ENCODE data around the gene ERFL.

The ERFL gene

DNA sequence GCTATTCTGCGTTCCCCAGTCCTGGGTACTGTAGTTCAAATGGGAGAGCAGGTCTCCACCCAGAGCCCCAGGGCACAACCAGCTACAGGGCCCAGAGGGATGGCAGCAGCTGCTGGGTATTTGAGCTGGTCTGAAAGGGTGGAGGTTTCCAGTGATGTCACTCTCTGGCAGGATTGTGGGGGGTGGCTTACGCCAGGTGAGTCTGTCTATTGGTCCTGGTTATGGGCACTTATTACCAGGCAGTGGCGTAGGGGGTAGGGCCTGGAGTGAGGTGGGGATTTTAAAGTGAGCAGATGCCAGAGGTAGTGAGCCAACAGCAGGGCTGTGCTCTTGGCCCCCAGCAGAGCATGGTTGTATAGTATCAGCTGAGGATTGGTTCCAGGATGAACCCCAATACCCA, 62.0 kb downstream of the ERFL start:
- Histone ChIP-seq H3K27me3 (ENCODE audit: insufficient read depth, low read length) (no peaks in the 10 kb centered on the region), H4K20me1 (ENCODE audit: insufficient read depth, low read length) (no peaks in the 10 kb centered on the region), H3K79me2 (ENCODE audit: insufficient read depth, low read length) (peaks cover 39% of the 10 kb centered on the region), H3K4me1 (ENCODE audit: insufficient read depth, low read length, severe bottlenecking) (peaks cover 89% of the 10 kb centered on the region), H3K4me3 (ENCODE audit: low read depth, low read length, poor library complexity, severe bottlenecking) (peak overlapping the region; percentile 42), H3K27ac (ENCODE audit: low read depth, low read length, poor library complexity, severe bottlenecking) (peak overlapping the region; percentile 100), H3K9me3 (ENCODE audit: low read length) (no peaks in the 10 kb centered on the region), H3K36me3 (ENCODE audit: insufficient read depth, low read length) (peaks cover 97% of the 10 kb centered on the region), H3K9ac (ENCODE audit: low read length) (peak overlapping the region; percentile 28; the same call in 1 of the 2 replicates), H2AFZ (ENCODE audit: low read length) (no peak overlapping the region), H3F3A (ENCODE audit: insufficient read depth, low read length) (peaks cover 7% of the 10 kb centered on the region; the same call in 1 of the 2 replicates), H3K4me2 (ENCODE audit: low read length) (peak overlapping the region; percentile 55), H3K9me2 (ENCODE audit: low read depth, low read length) (no peaks in the 10 kb centered on the region)
- TF ChIP-seq, protein P1, sequence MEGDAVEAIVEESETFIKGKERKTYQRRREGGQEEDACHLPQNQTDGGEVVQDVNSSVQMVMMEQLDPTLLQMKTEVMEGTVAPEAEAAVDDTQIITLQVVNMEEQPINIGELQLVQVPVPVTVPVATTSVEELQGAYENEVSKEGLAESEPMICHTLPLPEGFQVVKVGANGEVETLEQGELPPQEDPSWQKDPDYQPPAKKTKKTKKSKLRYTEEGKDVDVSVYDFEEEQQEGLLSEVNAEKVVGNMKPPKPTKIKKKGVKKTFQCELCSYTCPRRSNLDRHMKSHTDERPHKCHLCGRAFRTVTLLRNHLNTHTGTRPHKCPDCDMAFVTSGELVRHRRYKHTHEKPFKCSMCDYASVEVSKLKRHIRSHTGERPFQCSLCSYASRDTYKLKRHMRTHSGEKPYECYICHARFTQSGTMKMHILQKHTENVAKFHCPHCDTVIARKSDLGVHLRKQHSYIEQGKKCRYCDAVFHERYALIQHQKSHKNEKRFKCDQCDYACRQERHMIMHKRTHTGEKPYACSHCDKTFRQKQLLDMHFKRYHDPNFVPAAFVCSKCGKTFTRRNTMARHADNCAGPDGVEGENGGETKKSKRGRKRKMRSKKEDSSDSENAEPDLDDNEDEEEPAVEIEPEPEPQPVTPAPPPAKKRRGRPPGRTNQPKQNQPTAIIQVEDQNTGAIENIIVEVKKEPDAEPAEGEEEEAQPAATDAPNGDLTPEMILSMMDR (IDR thresholded peaks at IDR 0.05; ENCODE audit: low read length), result no peak
- no peak for TF ChIP-seq EZH2 (IDR thresholded peaks at IDR 0.05; ENCODE audit: borderline replicate concordance, low read length)

DNA sequence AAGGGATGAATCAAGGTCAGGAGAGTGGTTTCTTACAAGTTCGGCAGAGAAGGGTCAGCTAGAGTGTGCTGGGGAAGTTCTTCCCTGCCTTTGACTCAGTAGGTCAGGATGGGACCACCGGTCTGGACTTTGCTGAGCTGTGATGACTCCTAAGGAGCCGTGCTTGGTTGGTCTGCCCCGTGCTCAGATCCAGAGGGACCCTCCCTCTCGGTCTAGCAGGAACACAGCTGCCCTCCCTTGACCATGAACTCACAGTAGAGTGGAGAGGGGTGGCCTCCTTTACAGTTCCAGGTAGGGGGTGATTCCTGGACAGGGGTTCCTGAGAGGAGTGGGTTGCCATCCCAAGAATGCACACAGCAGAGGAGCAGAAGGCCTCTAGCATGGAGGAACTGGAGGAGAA, 63.9 kb downstream of the ERFL start:
- H3K4me2 ChIP-seq (ENCODE audit: low read length), result peak overlapping the region; percentile 52; the same call in 1 of the 2 replicates
- no peaks in the 10 kb centered on the region for H3K9me3 ChIP-seq (ENCODE audit: low read length)
- no peaks in the 10 kb centered on the region for H3K9me2 ChIP-seq (ENCODE audit: low read depth, low read length)
- H3K27me3 ChIP-seq (ENCODE audit: insufficient read depth, low read length), result no peaks in the 10 kb centered on the region
- peak overlapping the region; percentile 30 for H3K4me3 ChIP-seq (ENCODE audit: low read depth, low read length, poor library complexity, severe bottlenecking)
- no peak for TF ChIP-seq EZH2 (IDR thresholded peaks at IDR 0.05; ENCODE audit: borderline replicate concordance, low read length)
- TF ChIP-seq, protein P1 (IDR thresholded peaks at IDR 0.05; ENCODE audit: low read length), result no peak
- H3K27ac ChIP-seq (ENCODE audit: low read depth, low read length, poor library complexity, severe bottlenecking), result peak overlapping the region; percentile 48
- H3F3A ChIP-seq (ENCODE audit: insufficient read depth, low read length), result no peaks in the 10 kb centered on the region
- peak overlapping the region; percentile 1; the same call in 1 of the 2 replicates for H3K9ac ChIP-seq (ENCODE audit: low read length)
- peaks cover 85% of the 10 kb centered on the region for H3K4me1 ChIP-seq (ENCODE audit: insufficient read depth, low read length, severe bottlenecking)
- peaks cover 89% of the 10 kb centered on the region for H3K36me3 ChIP-seq (ENCODE audit: insufficient read depth, low read length)
- H3K79me2 ChIP-seq (ENCODE audit: insufficient read depth, low read length), result peaks cover 50% of the 10 kb centered on the region
- H4K20me1 ChIP-seq (ENCODE audit: insufficient read depth, low read length), result no peaks in the 10 kb centered on the region
- H2AFZ ChIP-seq (ENCODE audit: low read length), result no peak overlapping the region

DNA sequence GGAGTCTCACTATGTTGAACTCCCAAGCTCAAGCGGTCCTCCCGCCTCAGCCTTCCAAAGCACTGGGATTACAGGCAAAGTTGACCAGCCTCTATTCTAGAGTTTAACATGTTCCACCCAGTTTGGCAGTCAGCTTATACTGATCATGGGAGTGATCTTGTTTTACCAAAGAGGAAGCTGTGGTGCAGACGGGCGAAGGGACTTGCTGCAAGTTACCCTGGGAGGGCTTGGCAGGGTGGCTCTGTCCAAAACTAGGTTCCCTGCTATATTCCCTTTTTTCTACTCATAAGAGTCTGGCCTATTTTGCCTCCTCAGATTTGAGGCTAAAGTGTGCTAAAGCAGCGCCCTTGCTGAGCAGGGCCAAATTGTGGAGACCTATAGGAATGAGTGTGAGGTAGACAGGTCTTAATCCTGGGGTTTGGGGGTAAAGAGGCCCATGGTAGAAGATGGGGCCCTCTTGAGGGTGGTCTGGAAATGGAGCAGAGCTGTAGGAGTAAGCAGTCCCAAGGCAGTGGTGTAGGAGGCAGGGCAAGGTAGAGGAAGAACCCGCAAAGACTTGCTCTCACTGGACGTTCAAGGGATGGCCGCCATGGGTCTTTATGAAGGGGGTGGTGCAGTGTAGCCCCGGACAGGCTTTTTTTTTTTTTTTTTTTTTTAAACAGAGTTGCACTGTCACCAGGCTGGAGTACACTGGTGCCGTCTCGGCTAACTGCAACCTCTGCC, 64.9 kb downstream of the ERFL start:
- no peak for TF ChIP-seq EZH2 (IDR thresholded peaks at IDR 0.05; ENCODE audit: borderline replicate concordance, low read length)
- TF ChIP-seq, protein P1 (IDR thresholded peaks at IDR 0.05; ENCODE audit: low read length), result no peak
- Histone ChIP-seq H3K27me3 (ENCODE audit: insufficient read depth, low read length) (no peaks in the 10 kb centered on the region), H3K4me2 (ENCODE audit: low read length) (peak overlapping the region; percentile 92), H3K27ac (ENCODE audit: low read depth, low read length, poor library complexity, severe bottlenecking) (peak overlapping the region; percentile 92), H3K4me3 (ENCODE audit: low read depth, low read length, poor library complexity, severe bottlenecking) (peak overlapping the region; percentile 100), H4K20me1 (ENCODE audit: insufficient read depth, low read length) (no peaks in the 10 kb centered on the region), H2AFZ (ENCODE audit: low read length) (no peak overlapping the region), H3K9me3 (ENCODE audit: low read length) (no peaks in the 10 kb centered on the region), H3K79me2 (ENCODE audit: insufficient read depth, low read length) (peaks cover 50% of the 10 kb centered on the region), H3K36me3 (ENCODE audit: insufficient read depth, low read length) (peaks cover 79% of the 10 kb centered on the region), H3K4me1 (ENCODE audit: insufficient read depth, low read length, severe bottlenecking) (peaks cover 82% of the 10 kb centered on the region), H3K9me2 (ENCODE audit: low read depth, low read length) (no peaks in the 10 kb centered on the region), H3K9ac (ENCODE audit: low read length) (peak overlapping the region; percentile 37; the same call in 1 of the 2 replicates), H3F3A (ENCODE audit: insufficient read depth, low read length) (no peaks in the 10 kb centered on the region)

All from OCI-LY1 (cell line).